GM11168 (cell line): ENCODE data around the gene PPP1R9B.

Source experiments
- in situ Hi-C: fragments of 300-500 bp; cut with MboI; formaldehyde crosslinking; loops from one replicate; pipeline ENCODE4 v1.12.0; 2022; ENCODE audit warnings: low sequenced_read_pairs; ENCODE audit not compliant: unreplicated experiment

The PPP1R9B gene

GRCh38 chr17:50129728-50130558 is 20.5 kb downstream of the PPP1R9B start, which contains the start of gene SAMD14:
TSS of gene SAMD14 (minus strand) at chr17:50130160. CDS start at chr17:50124959, 5,201 bp downstream.
- in situ Hi-C loops, result no loop called here

- in situ Hi-C loops, result no loop called here
These were observed 21.1 kb downstream of the PPP1R9B start for GRCh38 chr17:50129353-50129727.

- in situ Hi-C loops, result no loop called here
These were observed 21.8 kb downstream of the PPP1R9B start for GRCh38 chr17:50128441-50129352.

- in situ Hi-C loops, result no loop called here
These were observed 22.6 kb downstream of the PPP1R9B start for GRCh38 chr17:50127697-50128361.

DNA sequence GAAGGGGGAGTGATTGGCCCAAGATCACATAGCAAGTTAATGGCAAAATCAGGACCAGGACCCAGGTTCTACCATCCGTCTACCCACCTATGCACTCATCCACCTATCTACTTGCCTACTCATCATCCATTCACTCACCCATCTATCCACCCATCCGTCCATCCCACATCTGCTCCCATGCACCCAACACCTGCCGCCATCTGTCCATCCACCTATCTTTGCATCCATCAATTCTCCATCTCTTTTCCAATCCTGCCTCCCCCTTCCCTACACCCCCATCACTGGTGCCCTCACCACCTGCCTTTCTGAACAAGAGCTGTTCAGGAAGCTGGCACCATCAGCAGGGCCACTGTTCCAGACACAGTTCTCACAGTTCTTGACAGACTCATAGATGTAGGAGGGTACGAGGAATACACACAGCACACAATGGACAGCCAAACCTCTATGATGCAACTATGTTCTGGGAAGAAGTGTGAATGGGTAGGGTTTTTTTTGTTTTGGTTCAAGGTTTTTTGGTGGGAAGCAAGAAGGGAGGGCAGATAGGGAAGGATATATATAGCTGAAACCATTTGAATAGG is 25.0 kb downstream of the PPP1R9B start:
- in situ Hi-C loops, result no loop called here

GRCh38 chr17:50123649-50124349 is 26.7 kb downstream of the PPP1R9B start:
- in situ Hi-C loops, result no loop called here

- in situ Hi-C loops, result no loop called here
These were observed 27.5 kb downstream of the PPP1R9B start for GRCh38 chr17:50122945-50123344.

GRCh38 chr17:50120475-50121253 is 29.8 kb downstream of the PPP1R9B start:
- in situ Hi-C loops, result no loop called here

DNA sequence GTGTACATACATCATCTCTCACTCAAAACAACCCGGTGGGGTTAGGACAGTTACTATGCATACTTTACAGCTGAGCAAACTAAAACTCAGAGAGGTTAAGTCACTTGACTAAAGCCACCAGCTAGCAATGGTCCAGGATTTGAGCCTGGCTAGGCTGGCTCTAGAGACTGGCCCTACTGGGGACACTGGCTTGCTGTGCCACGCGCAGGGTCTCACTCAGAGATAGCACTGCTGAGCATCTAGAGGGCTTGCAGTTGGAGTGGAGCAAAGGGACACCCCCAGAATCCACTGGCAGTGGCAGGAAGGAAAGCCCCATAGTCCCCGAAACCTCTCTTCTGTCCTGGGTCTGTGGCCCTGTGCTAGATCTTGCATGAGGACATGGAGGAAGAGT is 31.7 kb downstream of the PPP1R9B start:
- in situ Hi-C loops, result no loop called here

- in situ Hi-C loops, result no loop called here
These were observed 32.2 kb downstream of the PPP1R9B start for GRCh38 chr17:50118076-50118827.

DNA sequence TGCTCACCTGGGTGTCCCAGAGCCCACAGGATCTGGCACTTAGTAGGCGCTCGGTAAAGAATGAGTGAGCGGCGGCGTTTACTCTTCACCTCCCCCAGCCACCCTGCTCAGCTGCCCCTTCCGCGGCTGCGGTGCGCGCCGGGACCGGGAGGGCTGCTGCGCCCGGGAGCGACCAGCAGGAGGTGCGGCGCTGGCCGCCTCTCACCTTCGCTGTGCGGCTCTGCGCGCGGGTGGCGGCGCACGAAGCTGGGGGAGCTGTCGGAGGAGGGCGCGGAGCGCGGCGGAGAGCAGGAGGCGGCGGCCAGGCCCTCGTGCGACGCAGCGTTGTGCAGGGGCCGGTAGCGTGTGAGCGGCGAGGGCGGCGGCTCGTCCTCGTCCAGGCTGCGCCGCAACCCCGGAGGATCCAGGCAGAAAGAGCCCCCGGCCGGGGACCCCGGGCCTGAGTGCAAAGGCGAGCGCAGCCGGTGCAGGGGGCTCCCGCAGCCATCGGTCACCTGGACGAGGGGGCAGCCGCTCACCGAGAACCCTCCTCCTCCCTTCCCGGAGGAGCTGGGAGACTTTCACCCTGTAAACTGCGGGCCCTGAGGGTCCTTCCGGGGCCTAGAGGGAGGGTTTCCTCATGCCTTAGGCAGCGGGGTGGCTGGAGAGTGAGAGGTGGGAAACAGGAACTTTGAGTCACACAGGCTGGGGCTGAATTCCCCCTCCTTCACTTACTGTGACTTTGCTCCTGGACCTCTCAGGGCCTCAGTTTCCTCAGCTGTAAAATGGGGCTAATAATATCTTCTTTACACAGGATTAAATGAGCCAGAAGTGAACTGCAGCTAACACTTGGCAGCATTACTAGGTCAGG is 33.0 kb downstream of the PPP1R9B start:
- in situ Hi-C loops, result no loop called here

DNA sequence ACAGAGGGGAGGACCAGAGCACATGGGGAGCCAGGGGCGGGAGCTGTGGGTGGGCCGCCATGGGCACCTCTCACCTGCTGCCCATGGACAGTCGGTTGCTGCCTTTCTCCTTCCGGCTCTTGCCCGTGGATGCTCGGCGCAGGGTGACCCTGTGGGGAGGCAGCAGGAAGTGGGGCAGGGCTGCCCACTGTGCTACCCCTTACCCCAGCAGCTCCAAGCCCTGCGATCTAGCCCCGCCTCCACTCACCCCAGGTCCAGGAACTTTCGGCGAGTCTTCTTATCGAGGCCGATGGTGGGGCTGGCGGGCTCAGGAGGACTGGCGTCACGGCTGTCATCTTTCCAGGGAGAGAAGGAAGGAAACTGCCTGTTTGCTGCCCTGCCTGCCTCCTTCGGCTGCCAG is 34.7 kb downstream of the PPP1R9B start:
- in situ Hi-C loops, result no loop called here

DNA sequence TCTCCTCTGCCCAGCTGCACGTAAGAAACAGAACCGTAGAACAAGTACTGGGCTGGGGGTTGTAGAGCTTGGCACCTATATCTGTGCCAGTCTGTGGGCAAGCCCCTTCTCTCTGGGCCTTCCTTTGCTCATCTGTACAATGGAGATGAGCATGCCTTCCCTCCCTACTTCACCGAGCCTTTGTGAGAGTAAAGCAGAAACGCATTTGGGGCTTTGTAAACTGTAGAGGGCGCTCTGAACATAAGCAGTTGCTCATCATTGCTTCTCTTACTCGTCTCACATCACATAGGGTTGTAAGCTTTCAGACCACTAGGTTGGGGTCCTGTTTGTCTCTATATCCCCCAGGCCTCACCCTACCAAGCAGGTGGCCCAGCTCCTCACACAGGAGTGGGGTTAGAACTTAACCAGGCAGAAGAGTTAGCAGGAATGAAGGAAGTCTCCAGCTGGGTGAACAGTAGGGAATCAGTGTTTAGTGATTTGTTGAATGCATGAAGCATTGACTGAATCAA is 35.6 kb downstream of the PPP1R9B start:
- in situ Hi-C loops, result no loop called here

- in situ Hi-C loops, result no loop called here
These were observed 36.1 kb downstream of the PPP1R9B start for GRCh38 chr17:50114401-50114800.

GRCh38 chr17:50113624-50114320 is 36.7 kb downstream of the PPP1R9B start:
- in situ Hi-C loops, result no loop called here

DNA sequence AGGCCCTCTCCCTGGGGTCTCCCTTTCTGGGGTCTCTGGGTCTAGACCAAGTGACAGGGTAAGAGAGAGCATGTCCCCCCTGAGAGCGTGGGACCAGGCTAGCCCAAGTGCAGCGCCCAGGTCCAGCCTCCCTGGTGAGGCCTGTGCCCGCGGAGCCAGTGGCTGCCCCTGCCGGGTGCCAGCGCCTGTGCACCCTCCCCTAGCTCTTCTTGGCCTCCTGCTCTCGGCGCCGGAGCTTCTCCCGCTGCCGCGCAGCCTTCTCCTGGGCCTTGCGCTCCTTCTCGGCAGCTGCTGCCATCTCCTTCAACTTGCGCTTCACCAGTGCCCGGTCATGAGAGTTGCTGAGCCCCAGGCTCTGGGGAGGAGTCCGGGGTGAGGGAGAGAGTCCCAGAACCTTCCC is 37.8 kb downstream of the PPP1R9B start:
- in situ Hi-C loops, result no loop called here
